GM19372 (cell line): ENCODE results near the gene BOLA1.
A peak's percentile ranks its signal among the peaks of the same experiment; 100 is the strongest.

Experiments
- ATAC-seq: cut with Tn5 transposase; IDR thresholded peaks from one replicate; pipeline ENCODE4 v1.9.1; 2021; ENCODE audit warnings: mild to moderate bottlenecking, low read depth, moderate library complexity; ENCODE audit not compliant: unreplicated experiment

Gene BOLA1

DNA sequence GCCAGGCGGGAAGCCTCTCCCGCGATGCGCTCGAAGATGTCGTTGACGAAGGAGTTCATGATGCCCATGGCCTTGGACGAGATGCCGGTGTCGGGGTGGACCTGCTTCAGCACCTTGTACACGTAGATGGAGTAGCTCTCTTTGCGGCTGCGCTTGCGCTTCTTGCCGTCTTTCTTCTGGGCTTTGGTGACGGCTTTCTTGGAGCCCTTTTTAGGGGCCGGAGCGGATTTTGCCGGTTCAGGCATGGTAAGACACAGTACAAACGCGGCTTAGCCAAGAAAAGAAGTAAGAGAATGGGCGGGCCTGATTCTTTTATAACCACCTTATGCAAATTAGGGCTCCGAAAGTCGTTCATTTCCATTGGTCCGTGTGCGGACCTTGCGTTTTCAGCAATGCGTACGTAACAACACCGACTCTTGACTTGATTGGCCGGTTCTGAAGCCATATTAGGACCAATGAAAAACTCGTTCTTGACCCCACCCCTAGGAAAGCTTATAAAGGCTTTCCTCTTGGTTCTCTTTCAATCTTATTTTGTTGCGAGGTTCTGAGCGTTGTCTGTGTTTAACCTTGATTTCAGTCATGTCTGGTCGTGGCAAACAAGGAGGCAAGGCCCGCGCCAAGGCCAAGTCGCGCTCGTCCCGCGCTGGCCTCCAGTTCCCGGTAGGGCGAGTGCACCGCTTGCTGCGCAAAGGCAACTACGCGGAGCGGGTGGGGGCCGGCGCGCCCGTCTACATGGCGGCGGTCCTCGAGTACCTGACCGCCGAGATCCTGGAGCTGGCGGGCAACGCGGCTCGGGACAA, 12.8 kb upstream of the BOLA1 start:
- peak; percentile 53 for ATAC-seq

DNA sequence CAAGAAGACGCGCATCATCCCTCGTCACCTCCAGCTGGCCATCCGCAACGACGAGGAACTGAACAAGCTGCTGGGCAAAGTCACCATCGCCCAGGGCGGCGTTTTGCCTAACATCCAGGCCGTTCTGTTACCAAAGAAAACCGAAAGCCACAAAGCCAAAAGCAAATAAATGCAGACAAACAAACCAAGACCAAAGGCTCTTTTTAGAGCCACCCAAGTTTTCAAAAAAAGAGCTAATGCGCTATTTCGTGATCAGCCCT, 12.2 kb upstream of the BOLA1 start:
- peak; percentile 0 for ATAC-seq

DNA sequence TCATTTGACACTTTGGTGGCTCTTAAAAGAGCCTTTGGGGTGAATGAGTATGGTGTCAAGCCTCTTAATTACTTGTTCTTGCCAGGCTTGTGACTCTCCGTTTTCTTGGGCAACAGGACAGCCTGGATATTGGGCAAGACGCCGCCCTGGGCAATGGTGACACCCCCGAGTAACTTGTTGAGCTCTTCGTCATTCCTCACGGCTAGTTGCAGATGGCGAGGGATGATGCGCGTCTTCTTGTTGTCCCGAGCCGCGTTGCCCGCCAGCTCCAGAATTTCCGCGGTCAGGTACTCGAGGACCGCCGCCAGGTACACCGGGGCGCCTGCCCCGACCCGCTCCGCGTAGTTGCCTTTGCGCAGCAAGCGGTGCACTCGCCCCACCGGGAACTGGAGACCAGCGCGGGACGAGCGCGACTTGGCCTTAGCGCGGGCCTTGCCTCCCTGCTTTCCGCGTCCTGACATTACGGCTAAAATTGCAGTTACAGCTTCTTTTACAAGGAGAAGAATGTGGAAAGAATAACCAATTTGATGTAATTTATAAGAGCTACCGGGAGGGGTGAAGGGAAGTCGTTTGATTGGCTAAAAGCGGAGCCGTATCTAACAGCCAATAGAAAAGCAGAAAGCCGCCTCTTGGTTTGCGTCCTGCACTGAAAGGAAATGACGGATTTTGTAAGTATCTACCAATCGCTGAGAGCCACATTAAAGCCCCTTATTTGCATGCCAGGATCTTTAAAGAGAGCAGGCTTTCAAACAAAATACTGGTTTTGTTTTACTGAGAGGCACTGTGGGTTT, 11.7 kb upstream of the BOLA1 start:
- ATAC-seq, result peak; percentile 32

DNA sequence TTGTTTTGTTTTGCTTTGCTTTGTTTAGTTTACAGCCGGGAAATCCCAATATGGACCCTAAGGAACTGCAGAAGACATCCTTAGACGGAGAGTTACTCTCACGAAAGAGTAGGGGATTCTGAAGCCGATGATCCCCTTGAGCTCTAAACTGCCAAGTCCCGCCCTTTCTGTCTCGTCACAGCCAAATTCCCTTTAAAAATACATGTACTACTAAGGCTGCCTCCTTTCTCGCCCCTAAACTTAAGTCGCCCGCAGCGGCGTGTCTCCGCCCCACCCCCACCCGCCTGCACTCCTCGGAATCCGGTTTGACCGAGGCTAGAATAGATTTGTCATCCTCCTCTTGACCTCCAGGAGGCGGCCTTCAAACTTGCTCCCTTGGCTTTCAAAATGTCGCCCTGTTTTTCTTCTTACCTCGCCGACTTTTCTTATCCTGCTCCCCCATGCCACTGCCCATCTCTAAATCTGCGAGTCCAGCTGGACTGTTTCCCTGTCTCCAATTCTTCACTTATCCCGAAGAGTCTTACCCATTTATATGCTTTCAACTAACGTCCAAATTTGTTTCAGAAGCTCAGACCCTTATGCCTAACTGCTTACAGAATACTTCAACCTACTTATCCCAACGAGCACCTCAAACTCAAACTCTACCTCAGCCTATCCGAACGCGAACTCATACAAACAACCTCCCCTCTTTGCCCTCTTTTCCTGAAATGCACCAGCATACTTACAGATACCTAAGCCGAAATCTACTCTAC, 10.9 kb upstream of the BOLA1 start:
- peak; percentile 9 for ATAC-seq

DNA sequence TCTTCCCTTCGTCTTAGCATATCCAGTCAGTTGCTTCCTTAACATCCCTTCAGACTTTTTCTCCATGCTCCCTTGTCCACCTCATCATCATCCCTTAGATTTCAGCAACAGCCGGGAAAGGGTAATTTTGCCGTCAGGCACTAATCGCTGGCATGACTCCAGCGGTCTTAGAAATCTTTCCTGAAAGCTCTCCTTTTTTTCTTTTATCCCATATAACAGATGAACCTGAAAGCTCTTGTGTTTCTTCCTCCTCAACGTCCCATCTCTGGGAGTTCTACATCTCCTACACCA, 10.4 kb upstream of the BOLA1 start:
- ATAC-seq, result no peak

DNA sequence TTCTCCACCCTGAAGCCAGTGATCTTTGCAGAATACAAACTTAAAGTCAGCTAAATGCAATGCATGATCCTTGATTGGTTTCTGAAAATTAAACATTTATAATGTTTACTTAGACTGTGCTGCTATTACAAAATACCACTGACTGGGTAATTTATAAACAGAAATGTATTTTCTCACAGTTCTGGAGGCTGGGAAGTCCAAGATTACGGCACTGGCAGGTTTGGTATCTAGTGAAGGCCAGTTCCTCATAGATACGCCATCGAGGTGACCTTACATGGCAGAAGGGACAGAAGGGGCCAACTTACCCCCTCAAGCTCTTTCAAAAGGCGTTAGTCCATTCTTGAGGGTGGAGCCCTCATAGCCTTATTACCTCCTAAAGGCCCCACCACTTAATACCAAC, 2.8 kb upstream of the BOLA1 start:
- ATAC-seq, result no peak

DNA sequence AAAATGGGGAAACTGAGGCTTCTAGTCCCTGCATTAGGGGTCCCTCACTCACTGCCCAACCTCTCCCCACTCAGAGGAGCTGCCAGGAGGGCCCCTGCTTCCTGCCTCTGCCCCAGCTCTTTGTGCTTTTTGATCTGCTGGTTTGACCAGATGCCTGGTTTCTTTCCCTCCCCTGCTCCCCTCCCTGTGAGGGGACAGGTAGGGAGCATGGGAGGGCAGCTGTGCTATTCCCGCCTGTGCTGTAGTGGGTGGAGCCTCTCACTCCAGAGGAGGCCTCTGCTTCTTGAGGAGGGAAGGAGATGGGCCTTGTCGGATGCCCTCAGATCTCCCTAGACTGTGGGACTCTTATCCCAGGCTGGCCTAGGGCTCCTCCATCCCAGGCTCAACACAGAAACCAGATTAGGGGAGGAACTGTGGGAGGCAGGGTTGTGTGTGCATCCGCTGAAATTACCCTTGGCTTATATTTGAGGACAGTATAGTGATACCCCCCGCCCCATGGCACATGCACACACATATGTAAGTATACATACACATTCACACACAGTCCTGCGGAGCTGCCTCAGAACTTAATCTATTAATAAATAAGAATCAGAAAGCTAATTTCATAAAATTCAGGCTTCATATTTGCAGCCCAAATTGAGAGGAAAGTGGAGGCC, 4.6 kb downstream of the BOLA1 start:
- ATAC-seq, result no peak

DNA sequence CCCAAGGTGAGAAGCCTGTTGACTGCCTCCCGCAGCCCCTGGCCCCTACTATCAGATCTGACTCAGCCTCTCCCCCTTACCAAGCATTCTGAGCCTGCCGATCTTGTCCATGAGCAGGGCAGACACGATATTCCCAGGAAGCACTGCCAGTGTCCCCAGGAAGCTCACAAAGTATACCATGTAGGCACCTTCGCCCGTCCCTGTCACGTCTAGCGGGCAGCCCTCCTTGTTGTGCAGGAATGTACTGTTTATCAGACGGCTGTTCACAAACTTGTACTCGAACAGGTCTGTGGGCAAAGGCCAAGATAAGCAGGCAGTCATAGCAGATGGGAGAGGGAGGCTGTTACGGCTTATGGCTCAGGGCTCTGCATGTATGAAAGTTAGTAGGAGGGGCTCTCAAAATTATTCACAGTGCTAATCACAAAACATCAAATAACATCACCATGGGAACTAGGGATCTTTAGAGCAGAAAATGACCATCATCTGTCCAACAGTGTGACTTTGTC, 7.3 kb downstream of the BOLA1 start:
- no peak for ATAC-seq

DNA sequence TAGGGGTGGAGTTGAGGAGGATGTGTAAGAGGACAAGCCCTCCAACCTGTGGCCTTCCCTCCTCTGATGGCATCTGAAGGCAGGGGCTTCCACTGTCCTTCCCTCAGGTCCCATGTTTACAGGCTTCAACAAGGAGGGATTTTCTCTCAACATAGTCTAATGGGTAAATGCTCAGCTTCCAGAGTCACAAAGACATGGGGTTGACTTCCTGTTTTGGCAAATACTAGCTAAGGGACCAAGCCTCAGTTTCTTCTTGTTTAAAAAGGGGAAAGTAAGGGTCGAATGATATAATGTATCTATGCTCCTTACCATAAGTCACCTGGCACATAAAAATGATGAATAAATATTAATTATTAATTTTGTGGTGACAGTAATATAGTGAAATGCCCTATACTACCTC, 15.2 kb downstream of the BOLA1 start:
- ATAC-seq, result no peak

DNA sequence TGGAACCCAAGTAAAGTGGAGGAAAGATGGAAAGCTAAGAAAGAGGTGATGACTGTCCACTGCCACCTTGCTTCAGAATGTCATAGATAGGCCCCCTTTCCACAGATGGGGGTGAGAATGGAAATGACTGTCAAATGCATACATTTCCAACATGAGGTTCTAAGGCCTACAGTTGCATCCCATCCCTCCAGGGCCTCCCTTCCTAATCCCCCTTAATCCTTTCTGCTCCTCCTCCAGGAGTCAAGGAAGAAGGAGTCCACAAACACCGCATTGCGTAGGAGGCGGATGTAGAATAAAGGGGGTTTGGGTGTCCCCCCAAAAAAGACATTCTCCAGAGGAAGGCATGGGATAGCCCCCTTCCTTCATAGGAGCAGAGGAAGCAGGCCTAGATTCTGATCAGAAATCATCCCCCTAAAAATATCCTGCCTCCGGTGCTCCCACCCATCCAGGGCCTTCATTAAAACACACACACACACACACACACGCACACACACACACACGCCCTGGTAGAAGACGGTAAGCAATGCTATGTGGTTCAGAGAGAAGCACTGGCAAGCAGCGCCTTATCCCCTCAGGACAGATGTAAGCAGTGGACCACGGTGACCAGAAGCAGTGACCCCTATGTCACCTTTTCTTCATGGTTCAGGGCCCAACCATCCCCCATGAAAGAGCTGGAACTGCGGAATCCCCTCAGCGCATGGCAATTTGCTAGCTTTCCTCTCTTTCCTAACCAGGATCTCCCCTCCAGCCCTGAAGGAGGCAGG, 16.2 kb downstream of the BOLA1 start:
- no peak for ATAC-seq

DNA sequence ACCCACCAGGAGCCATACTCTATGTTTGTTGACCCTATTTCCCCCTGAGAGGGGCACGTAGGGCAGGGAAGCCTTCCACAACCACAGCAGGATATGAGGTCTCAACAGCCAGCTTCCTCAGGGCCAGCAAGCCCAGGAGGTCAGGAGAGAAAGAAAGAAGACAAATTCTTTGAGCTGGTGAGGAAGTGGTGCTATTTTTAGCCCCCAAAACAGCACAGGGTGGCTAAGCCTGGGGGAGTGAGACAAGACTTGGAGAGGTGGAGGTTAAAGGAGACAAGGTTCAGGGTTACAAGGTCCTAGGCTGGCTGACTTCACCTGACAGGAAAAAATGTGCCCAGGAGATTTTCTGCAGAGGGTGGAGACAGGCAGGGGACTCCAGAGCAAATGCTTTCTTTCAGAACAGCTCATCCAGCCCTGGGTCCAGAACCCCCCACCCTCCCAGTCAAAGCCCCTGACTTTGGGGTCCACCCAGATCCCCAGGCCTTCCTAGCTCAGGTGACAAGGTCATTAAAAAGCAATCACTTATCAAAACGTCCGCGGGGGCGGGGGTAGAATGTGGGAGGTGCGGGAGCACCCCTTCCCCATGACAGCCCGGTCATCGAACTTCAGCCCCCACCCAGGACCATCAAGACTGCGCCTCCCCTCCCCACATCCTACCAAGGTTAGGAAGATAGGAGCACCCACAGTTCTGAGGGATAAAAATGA, 17.0 kb downstream of the BOLA1 start:
- no peak for ATAC-seq

DNA sequence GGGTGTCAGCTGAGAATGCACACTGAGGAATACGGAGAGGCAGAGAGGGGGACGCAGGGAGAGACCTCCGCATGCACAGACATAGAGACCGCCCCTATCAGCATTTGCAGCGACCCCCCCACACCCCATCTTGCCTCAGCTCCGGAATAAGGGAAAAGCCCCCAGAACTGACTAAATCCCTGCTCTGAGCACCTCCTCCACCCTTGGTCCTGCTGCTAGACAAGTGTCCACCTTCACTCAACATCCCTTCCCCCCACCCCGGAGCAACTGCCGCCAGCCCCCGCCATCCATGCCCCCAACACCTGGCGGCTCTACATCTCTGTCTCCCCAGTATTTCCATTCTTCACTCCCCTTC, 17.5 kb downstream of the BOLA1 start:
- no peak for ATAC-seq

DNA sequence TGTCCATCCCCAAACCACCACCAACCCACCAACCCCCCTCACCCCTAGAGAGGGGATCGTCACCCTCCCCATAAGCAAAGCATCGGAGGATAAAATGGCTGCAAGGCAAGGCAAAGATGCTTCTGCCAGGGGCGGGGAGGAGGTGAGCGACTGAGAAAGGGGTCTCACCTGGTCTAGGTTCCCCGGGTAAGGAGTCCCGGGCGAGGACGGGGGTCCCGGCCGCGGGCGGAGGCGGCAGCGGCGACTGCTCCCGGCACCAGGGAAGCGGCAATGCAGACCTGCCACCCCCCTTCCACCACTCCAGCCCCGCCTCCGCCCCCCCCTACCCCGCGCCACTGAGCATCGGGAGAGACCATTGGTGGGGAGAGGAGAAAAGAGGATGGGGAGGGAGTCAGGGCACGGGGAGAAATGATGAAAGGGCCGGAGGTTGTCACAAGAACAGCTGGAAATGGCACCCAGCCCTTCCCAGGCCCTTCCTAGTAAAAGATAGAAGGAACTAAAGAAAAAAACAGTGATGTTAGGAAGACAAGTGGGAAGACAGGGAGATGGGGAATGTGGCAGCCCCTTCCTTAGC, 18.3 kb downstream of the BOLA1 start, which contains the start of gene SV2A:
Gene SV2A (minus strand): TSS at position 274 of the 574 bp plus-strand sequence. CDS start 4,004 bp downstream, outside the sequence.
- ATAC-seq, result no peak

DNA sequence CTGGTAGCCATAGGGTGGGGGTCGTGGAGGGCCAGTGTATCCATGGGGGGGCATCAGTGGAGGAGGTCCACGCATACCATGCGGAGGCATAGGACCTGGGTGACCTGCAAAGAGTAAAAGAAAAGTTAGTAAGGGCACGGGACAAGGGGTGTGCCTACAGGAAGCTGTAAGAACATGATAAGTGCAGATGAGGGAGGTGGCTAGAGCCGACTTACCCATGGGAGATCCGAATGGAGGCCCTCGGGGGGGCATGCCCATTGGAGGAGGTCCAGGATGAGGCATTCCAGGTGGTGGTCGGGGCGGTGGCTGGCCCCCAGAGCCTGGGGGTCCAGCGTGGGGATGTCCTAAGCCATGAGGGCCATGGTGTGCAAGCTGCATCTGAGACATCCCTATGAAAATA, 24.3 kb downstream of the BOLA1 start:
- ATAC-seq, result no peak

DNA sequence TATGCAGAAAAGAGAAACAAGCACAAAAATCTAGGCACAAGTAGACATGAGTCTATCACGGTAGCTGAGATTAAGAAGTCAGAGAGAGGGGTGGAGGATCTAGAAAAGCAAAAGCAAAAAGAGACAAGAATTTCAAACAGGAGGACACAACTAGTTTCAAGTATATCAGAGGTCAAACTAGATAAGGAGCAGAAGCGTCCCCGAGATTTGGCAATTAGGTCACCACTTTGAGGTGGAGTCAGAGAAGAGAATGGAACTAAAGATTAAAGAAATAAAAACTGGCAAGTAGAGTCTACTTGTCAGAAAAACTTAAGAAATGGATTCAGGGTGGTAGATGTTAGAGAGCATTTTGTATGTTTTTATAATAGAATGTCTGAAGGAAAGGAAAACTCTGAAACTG, 26.0 kb downstream of the BOLA1 start:
- ATAC-seq, result no peak

DNA sequence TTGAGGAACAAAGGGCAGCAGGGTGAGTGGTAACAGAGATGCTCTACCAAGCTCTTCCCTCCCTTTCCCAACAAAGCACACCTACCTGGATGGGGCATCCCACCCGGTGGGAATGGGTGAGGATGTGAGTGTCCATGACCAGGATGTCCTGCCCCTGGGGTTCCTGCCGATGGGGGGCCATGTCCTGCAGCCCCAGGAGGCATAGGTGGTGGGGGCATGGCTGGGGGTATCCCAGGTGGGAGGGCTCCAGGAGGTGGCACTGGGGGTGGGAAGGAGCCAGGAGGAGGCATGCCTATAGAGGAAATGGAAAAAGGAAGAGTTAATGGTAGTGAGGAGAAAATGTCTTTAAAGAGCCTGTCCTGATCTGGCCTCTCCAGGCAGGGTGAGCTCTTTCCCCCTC, 26.4 kb downstream of the BOLA1 start:
- ATAC-seq, result no peak

DNA sequence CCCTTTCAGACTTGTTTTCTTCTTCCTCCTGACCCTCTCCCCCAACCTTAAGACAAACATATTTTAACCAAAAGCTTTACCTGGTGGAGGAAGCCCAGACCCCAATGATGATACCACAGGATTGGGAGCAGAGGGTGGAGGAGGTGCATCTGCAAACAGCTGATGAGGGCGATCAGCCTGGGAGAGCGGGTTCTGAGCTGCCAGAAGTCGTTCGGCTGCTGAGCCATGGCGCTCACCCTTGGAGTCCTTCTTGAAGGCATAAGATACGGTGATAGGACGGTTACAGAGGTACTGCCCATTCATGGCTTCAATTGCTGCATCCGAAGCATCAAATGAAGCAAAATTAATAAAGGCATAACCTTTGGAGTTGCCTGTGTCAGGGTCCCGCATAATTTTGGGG, 26.9 kb downstream of the BOLA1 start:
- ATAC-seq, result no peak

DNA sequence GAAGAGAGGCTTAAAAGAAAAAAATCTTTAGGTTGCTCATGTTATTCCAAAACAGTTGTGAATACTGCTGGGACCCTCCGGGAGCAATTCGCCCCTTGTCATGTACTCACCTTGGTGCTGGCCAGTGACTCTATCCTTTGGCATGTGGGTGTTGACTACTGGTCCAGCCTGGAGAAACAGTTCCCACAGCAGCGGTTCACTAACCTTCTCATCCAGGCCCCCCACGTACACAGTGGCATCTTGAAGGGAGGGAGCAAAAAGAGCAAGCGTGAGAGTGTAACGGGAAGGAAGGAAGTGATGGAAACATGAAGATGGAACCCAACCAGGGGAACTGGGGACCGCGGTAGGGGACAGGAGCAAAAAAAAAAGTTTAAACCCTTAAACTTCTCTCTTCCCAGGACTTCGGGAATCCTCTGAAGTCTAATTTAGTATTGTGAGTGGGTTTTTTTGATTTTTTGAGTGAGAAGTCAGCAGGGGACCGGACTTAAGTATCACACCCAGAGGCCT, 27.7 kb downstream of the BOLA1 start:
- no peak for ATAC-seq
